H9 (cell line): ENCODE data around the gene PHACTR1. TPM values are rescaled to one million over a fixed set of nuclear protein-coding genes. Genes with fewer than 3 reads are reported as not detected.

Experiments
- DNase-seq: peaks from one replicate; pipeline ENCODE4 v3.0.0-alpha.2; 2017
- H2AFZ ChIP-seq: one replicate; pipeline ENCODE4 v1.6.1; 2013; ENCODE audit warnings: mild to moderate bottlenecking, low read length, control low read depth, moderate library complexity
- H2AK5ac ChIP-seq: 2 replicates; pipeline ENCODE4 v1.6.1; 2013; ENCODE audit warnings: low read length, control low read depth, mixed read lengths; ENCODE audit not compliant: insufficient read length
- H2BK120ac ChIP-seq: one replicate; pipeline ENCODE4 v1.6.1; 2013; ENCODE audit warnings: low read depth, mild to moderate bottlenecking, low read length, control low read depth, inconsistent platforms; ENCODE audit not compliant: poor library complexity, severe bottlenecking
- H2BK12ac ChIP-seq: 2 replicates; pipeline ENCODE4 v1.6.1; 2013; ENCODE audit warnings: low read length, control low read depth, mixed read lengths, low read depth; ENCODE audit not compliant: insufficient read length
- H2BK15ac ChIP-seq: 2 replicates; pipeline ENCODE4 v1.6.1; 2013; ENCODE audit warnings: low read depth, low read length, control low read depth
- H2BK20ac ChIP-seq: one replicate; pipeline ENCODE4 v1.6.1; 2013; ENCODE audit warnings: low read depth, mild to moderate bottlenecking, low read length, control low read depth, inconsistent platforms; ENCODE audit not compliant: poor library complexity, severe bottlenecking
- H2BK5ac ChIP-seq: 2 replicates; pipeline ENCODE4 v1.6.1; 2013; ENCODE audit warnings: low read length, control low read depth, mixed read lengths; ENCODE audit not compliant: insufficient read length
- H3K14ac ChIP-seq: 2 replicates; pipeline ENCODE4 v1.6.1; 2013; ENCODE audit warnings: low read length, control low read depth; ENCODE audit not compliant: insufficient read depth
- H3K18ac ChIP-seq: 2 replicates; pipeline ENCODE4 v1.6.1; 2013; ENCODE audit warnings: low read depth, mild to moderate bottlenecking, mixed read lengths, low read length, control low read depth; ENCODE audit not compliant: insufficient read length
- H3K23ac ChIP-seq: 2 replicates; pipeline ENCODE4 v1.6.1; 2013; ENCODE audit warnings: low read length, control low read depth, mixed read lengths, low read depth; ENCODE audit not compliant: insufficient read length
- H3K23me2 ChIP-seq: 2 replicates; pipeline ENCODE4 v1.6.1; 2013; ENCODE audit warnings: low read depth, mild to moderate bottlenecking, mixed read lengths, low read length, control low read depth; ENCODE audit not compliant: insufficient read length, poor library complexity, severe bottlenecking
- H3K27ac ChIP-seq: 2 replicates; pipeline ENCODE4 v1.5.1; 2013; ENCODE audit warnings: low read length, control low read depth, mixed read lengths, low read depth; ENCODE audit not compliant: insufficient read length
- H3K27me3 ChIP-seq: 2 replicates; pipeline ENCODE4 v1.6.1; 2013; ENCODE audit warnings: low read length, control low read depth, inconsistent platforms; ENCODE audit not compliant: insufficient read depth
- H3K4ac ChIP-seq: 2 replicates; pipeline ENCODE4 v1.6.1; 2013; ENCODE audit warnings: low read depth, mild to moderate bottlenecking, control low read depth, inconsistent platforms, low read length, moderate library complexity
- H3K4me1 ChIP-seq: 2 replicates; pipeline ENCODE4 v1.6.1; 2013; ENCODE audit warnings: low read length, control low read depth, inconsistent platforms; ENCODE audit not compliant: insufficient read depth
- H3K4me2 ChIP-seq: 2 replicates; pipeline ENCODE4 v1.6.1; 2013; ENCODE audit warnings: low read length, control low read depth, mixed read lengths; ENCODE audit not compliant: insufficient read length, insufficient read depth
- H3K56ac ChIP-seq: 2 replicates; pipeline ENCODE4 v1.6.1; 2013; ENCODE audit warnings: low read depth, mild to moderate bottlenecking, mixed read lengths, low read length, control low read depth; ENCODE audit not compliant: insufficient read length
- H3K79me1 ChIP-seq: 2 replicates; pipeline ENCODE4 v1.6.1; 2013; ENCODE audit warnings: low read depth, mild to moderate bottlenecking, moderate library complexity, low read length, control low read depth, inconsistent platforms; ENCODE audit not compliant: insufficient read depth, poor library complexity, severe bottlenecking
- H3K79me2 ChIP-seq: 2 replicates; pipeline ENCODE4 v1.6.1; 2013; ENCODE audit warnings: low read length, control low read depth, inconsistent platforms; ENCODE audit not compliant: insufficient read depth
- H3K9ac ChIP-seq: 2 replicates; pipeline ENCODE4 v1.6.1; 2013; ENCODE audit warnings: low read length, control low read depth, mixed read lengths; ENCODE audit not compliant: insufficient read length; ENCODE audit errors: extremely low read depth
- H3K9me3 ChIP-seq: one replicate; pipeline ENCODE4 v1.6.1; 2013; ENCODE audit warnings: low read depth, low read length, inconsistent platforms; ENCODE audit not compliant: control insufficient read depth
- H3T11ph ChIP-seq: one replicate; pipeline ENCODE4 v1.6.1; 2013; ENCODE audit warnings: mild to moderate bottlenecking, low read length, control low read depth, inconsistent platforms
- H4K20me1 ChIP-seq: one replicate; pipeline ENCODE4 v1.6.1; 2013; ENCODE audit not compliant: control insufficient read depth, insufficient read length, insufficient read depth
- H4K5ac ChIP-seq: 2 replicates; pipeline ENCODE4 v1.6.1; 2013; ENCODE audit warnings: low read depth, mild to moderate bottlenecking, mixed read lengths, low read length, control low read depth; ENCODE audit not compliant: insufficient read length
- H4K8ac ChIP-seq: replicated peaks from 2 replicates; pipeline ENCODE4 v1.6.1; 2013; ENCODE audit warnings: low read length, control low read depth, mixed read lengths, low read depth; ENCODE audit not compliant: insufficient read length
- H4K91ac ChIP-seq: 2 replicates; pipeline ENCODE4 v1.6.1; 2013; ENCODE audit warnings: low read depth, mild to moderate bottlenecking, moderate library complexity, mixed read lengths, low read length, control low read depth; ENCODE audit not compliant: insufficient read length
- H3K27ac Mint-ChIP-seq, 3 experiments: 2 replicates in 2 of 3; 3 replicates in 1 of 3; pipeline ENCODE4 v1.8.0; 2020 to 2021; ENCODE audit warnings: mixed read lengths in 3 of 3, mild to moderate bottlenecking in 1 of 3, moderate library complexity in 1 of 3
- H3K27me3 Mint-ChIP-seq: 2 replicates; pipeline ENCODE4 v1.8.0; 2021; ENCODE audit warnings: low read depth, mild to moderate bottlenecking, moderate library complexity, mixed read lengths
- H3K36me3 Mint-ChIP-seq, 3 experiments: 2 replicates in 2 of 3; 3 replicates in 1 of 3; pipeline ENCODE4 v1.8.0; 2020 to 2021; ENCODE audit warnings: low read depth in 3 of 3, mixed read lengths in 3 of 3; ENCODE audit not compliant: insufficient read depth in 1 of 3
- H3K4me1 Mint-ChIP-seq, 2 experiments: 2 replicates each; pipeline ENCODE4 v1.8.0; 2020; ENCODE audit warnings: mixed read lengths in 2 of 2
- H3K4me3 Mint-ChIP-seq, 2 experiments: 2 replicates in 1 of 2; 3 replicates in 1 of 2; pipeline ENCODE4 v1.8.0; 2020 to 2021; ENCODE audit warnings: mild to moderate bottlenecking in 2 of 2, mixed read lengths in 2 of 2, moderate library complexity in 1 of 2
- H3K9me3 Mint-ChIP-seq, 2 experiments: 2 replicates in 1 of 2; 3 replicates in 1 of 2; pipeline ENCODE4 v1.8.0; 2020; ENCODE audit warnings: mild to moderate bottlenecking in 2 of 2, mixed read lengths in 2 of 2, moderate library complexity in 1 of 2
- CTCF ChIP-seq: fragments of 200-600 bp; sonication (generic); conservative IDR thresholded peaks from 3 replicates; pipeline ENCODE4 v1.8.0; 2021; ENCODE audit warnings: antibody characterized with exemption, mild to moderate bottlenecking
- WGBS: extraction: QIAGEN DNeasy Blood & Tissue Kit; methylation state at CpG from one replicate; pipeline ENCODE4 v1.1.7; 2013; ENCODE audit warnings: missing lambda C conversion rate, low lambda C conversion rate, mixed read lengths; ENCODE audit not compliant: insufficient read length; ENCODE audit errors: extremely low coverage; 5-methylcytosine and 5-hydroxymethylcytosine counted together
- total RNA-seq: library from RNA; stranded (reverse); gene quantifications from 2 replicates; pipeline ENCODE4 v1.2.1, GENCODE V29; 2021

The PHACTR1 gene
- total RNA-seq, 1 experiment from 2014 or later: 15.9 TPM

GRCh38 chr6:13285705-13286104 is 569.1 kb downstream of the PHACTR1 start:
- no CpG with 5 or more reads among the region's 2 CpGs for WGBS
- Histone ChIP-seq H3K9me3 (peaks cover 16% of the 10 kb centered on the region), H3K27me3 (no peaks in the 10 kb centered on the region), H3K9ac (no peak overlapping the region), H3K79me1 (no peaks in the 10 kb centered on the region), H3K79me2 (no peaks in the 10 kb centered on the region), H4K8ac (no peak overlapping the region), H3K4me1 (no peaks in the 10 kb centered on the region), H3K4ac (no peak overlapping the region), H4K91ac (no peak overlapping the region), H3K27ac (no peak overlapping the region), H3K18ac (no peak overlapping the region), H2BK12ac (no peak overlapping the region), H4K20me1 (peaks cover 2% of the 10 kb centered on the region), H4K5ac (no peak overlapping the region), H3K23ac (no peak overlapping the region), H3T11ph (no peak overlapping the region), H2BK20ac (no peak overlapping the region), H3K56ac (no peak overlapping the region), H2AFZ (no peak overlapping the region), H2BK15ac (no peak overlapping the region), H2AK5ac (no peak overlapping the region), H3K14ac (no peak overlapping the region), H2BK120ac (no peak overlapping the region), H3K23me2 (no peaks in the 10 kb centered on the region), H3K4me2 (no peak overlapping the region), H2BK5ac (no peak overlapping the region)
- no peak overlapping the region for H3K4me3 Mint-ChIP-seq
- no peak for DNase-seq
- H3K27ac Mint-ChIP-seq: peak overlapping the region in 1 of 3 experiments; percentile 63; a peak in 1 of 7 replicates
- peaks cover 5 to 10% of the 10 kb centered on the region in 2 experiments for H3K4me1 Mint-ChIP-seq
- TF ChIP-seq CTCF: no peak
- peaks cover 23 to 31% of the 10 kb centered on the region in 2 experiments for H3K9me3 Mint-ChIP-seq
- no peaks in the 10 kb centered on the region for H3K27me3 Mint-ChIP-seq
- H3K36me3 Mint-ChIP-seq: peaks cover 42 to 61% (median 46%) of the 10 kb centered on the region in 3 experiments
